Measurements from ENCODE around the gene GMDS.
"Not testable (repeated sequence)": the region's sequence is repeated elsewhere in the genome, so short reads cannot be mapped to it uniquely, and the experiment has no call there.

GMDS gene

GRCh38 chr6:1858196-1858595 lies 387.2 kb downstream of the GMDS start:
- DNase-seq (ENCODE audit: low read depth) = no peak

- no peak for DNase-seq (ENCODE audit: low read depth)
Measured at GRCh38 chr6:1856381-1856780, 389.0 kb downstream of the GMDS start.

- no peak for DNase-seq (ENCODE audit: low read depth)
Measured at GRCh38 chr6:1855890-1856289, 389.5 kb downstream of the GMDS start.

GRCh38 chr6:1854296-1854695 lies 391.1 kb downstream of the GMDS start:
- DNase-seq (ENCODE audit: low read depth) = no peak

- DNase-seq (ENCODE audit: low read depth) = no peak
Measured at GRCh38 chr6:1853761-1854160, 391.6 kb downstream of the GMDS start.

- DNase-seq (ENCODE audit: low read depth) = no peak
Measured at GRCh38 chr6:1851681-1852456, 393.5 kb downstream of the GMDS start.

- no peak for DNase-seq (ENCODE audit: low read depth)
Measured at GRCh38 chr6:1850840-1851157, 394.6 kb downstream of the GMDS start.

- DNase-seq (ENCODE audit: low read depth) = no peak
Measured at GRCh38 chr6:1850121-1850839, 395.1 kb downstream of the GMDS start.

GRCh38 chr6:1849691-1850090 lies 395.7 kb downstream of the GMDS start:
- no peak for DNase-seq (ENCODE audit: low read depth)

GRCh38 chr6:1848752-1849151 lies 396.7 kb downstream of the GMDS start:
- DNase-seq (ENCODE audit: low read depth) = no peak

- DNase-seq (ENCODE audit: low read depth) = no peak
Measured at GRCh38 chr6:1846611-1847010, 398.8 kb downstream of the GMDS start.

GRCh38 chr6:1845543-1845942 lies 399.9 kb downstream of the GMDS start:
- not testable (repeated sequence) for DNase-seq (ENCODE audit: low read depth)

- no peak for DNase-seq (ENCODE audit: low read depth)
Measured at GRCh38 chr6:1842334-1842733, 403.1 kb downstream of the GMDS start.

GRCh38 chr6:1841136-1841535 lies 404.3 kb downstream of the GMDS start:
- no peak for DNase-seq (ENCODE audit: low read depth)

GRCh38 chr6:1840491-1841121 lies 404.8 kb downstream of the GMDS start:
- no peak for DNase-seq (ENCODE audit: low read depth)

- DNase-seq (ENCODE audit: low read depth) = no peak
Measured at GRCh38 chr6:1839361-1839760, 406.0 kb downstream of the GMDS start.

GRCh38 chr6:1838604-1839213 lies 406.7 kb downstream of the GMDS start:
- DNase-seq (ENCODE audit: low read depth) = no peak

- DNase-seq (ENCODE audit: low read depth) = no peak
Measured at GRCh38 chr6:1837826-1838225, 407.6 kb downstream of the GMDS start.

- DNase-seq (ENCODE audit: low read depth) = no peak
Measured at GRCh38 chr6:1836690-1837089, 408.7 kb downstream of the GMDS start.

- no peak for DNase-seq (ENCODE audit: low read depth)
Measured at GRCh38 chr6:1834646-1835516, 410.5 kb downstream of the GMDS start.

- no peak for DNase-seq (ENCODE audit: low read depth)
Measured at GRCh38 chr6:1834207-1834606, 411.2 kb downstream of the GMDS start.
